ENCODE measurements around the gene PMVK. TPM values are rescaled to one million over a fixed set of nuclear protein-coding genes. Genes with fewer than 3 reads are reported as not detected.
"Not testable (repeated sequence)": the region's sequence is repeated elsewhere in the genome, so short reads cannot be mapped to it uniquely, and the experiment has no call there.

PMVK gene
- total RNA-seq, 1 donor from 2014 or later = 26.7 TPM

DNA sequence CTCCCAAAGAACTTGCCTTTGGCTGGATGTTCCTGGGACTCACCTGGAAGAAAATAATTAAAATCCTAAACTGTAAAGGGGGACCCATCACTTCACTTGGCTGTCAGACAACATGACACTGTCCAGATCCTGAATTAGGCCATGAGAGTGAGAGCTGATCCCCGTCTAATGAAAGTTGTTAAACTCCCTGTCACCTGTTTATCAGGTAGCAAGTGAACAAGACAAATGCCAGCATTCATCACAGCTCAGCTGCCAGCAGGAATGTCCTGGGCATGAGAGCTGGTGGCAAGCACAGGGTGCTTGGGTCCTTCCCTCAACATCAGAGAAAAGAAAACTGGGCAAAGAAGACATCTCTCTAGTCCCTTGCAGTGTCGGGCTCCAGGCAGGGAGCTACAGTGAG lies 23.8 kb downstream of the PMVK start:
- TF ChIP-seq, protein P1, sequence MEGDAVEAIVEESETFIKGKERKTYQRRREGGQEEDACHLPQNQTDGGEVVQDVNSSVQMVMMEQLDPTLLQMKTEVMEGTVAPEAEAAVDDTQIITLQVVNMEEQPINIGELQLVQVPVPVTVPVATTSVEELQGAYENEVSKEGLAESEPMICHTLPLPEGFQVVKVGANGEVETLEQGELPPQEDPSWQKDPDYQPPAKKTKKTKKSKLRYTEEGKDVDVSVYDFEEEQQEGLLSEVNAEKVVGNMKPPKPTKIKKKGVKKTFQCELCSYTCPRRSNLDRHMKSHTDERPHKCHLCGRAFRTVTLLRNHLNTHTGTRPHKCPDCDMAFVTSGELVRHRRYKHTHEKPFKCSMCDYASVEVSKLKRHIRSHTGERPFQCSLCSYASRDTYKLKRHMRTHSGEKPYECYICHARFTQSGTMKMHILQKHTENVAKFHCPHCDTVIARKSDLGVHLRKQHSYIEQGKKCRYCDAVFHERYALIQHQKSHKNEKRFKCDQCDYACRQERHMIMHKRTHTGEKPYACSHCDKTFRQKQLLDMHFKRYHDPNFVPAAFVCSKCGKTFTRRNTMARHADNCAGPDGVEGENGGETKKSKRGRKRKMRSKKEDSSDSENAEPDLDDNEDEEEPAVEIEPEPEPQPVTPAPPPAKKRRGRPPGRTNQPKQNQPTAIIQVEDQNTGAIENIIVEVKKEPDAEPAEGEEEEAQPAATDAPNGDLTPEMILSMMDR (IDR thresholded peaks at IDR 0.05; ENCODE audit: unreplicated experiment) = no peak
- H3K4me3 Mint-ChIP-seq (ENCODE audit: unreplicated experiment) = no peak overlapping the region

DNA sequence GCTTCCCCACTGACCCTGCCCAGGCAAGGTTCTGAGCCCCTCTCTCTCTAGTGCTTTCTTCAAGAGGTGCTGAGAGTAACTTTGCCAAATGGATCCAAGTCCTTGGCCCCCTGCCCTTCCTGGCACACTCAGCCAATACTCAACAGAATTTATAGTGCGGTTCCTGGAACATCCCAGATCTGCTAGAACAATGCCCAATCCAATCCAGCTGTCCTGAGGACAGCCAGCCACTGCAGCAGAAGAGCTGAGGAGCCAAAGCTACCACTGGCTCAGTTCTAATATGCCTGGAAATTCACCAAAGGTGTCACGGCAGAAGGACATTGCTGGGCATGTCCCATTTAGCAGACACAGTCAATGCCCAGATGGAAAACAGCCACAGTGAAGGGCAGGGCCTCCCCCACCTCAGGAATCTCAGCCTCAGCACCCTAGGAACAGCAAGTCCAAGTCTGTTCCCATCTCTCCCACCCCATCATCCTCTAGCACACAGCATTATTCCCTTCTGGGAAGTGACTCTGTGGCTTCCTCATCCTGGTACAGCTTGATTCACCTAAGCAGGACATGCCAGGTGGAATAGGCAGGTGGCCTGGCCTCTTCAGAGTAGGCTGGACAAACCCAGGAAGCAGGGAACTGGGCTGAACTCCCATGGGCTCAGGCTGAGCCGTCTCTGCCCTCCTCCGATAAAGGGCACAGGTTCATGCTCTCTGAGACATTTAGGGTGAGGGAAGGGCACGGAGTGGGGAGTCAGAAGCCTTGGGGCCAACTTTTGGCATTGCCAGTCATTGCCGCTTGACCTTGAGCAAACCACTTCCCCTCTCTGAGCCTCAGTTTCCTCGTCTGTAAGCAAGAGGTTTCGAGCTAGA lies 24.6 kb downstream of the PMVK start:
- peaks cover 18% of the 10 kb centered on the region for H3K36me3 Mint-ChIP-seq (ENCODE audit: low read depth, unreplicated experiment)

More for the DNA sequence above, 23.8 kb downstream of the PMVK start:
- Mint-ChIP-seq H3K9me3 (ENCODE audit: unreplicated experiment) (peaks cover 3% of the 10 kb centered on the region), H3K27me3 (ENCODE audit: unreplicated experiment) (peaks cover 5% of the 10 kb centered on the region), H3K36me3 (ENCODE audit: low read depth, unreplicated experiment) (peaks cover 17% of the 10 kb centered on the region), H3K4me1 (ENCODE audit: unreplicated experiment) (no peaks in the 10 kb centered on the region), H3K27ac (ENCODE audit: unreplicated experiment) (no peak overlapping the region)
- no peak for DNase-seq (ENCODE audit: low spot score)

DNA sequence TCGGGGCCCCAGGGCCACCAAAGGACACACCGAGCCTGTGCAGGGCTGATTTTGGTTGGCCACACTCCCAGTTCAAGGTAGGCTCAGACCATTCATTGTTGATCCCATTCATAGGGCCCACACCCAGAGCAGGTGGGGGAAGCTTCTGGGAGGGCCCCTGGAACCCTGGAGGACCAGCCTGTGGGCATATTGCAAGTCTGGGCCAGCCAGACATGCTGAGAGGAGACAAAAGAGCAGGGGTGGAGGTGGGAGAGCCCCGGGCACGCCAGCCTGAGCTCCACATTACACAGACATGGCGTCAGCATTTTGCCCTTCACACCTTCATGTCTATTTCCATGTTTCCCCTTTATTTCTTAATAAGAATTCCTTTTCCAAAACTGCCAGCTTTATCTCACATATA lies 25.7 kb downstream of the PMVK start:
- no peaks in the 10 kb centered on the region for H3K4me1 Mint-ChIP-seq (ENCODE audit: unreplicated experiment)
- no peak overlapping the region for H3K4me3 Mint-ChIP-seq (ENCODE audit: unreplicated experiment)
- no peak for DNase-seq (ENCODE audit: low spot score)
- H3K27ac Mint-ChIP-seq (ENCODE audit: unreplicated experiment) = no peak overlapping the region
- peaks cover 11% of the 10 kb centered on the region for H3K36me3 Mint-ChIP-seq (ENCODE audit: low read depth, unreplicated experiment)
- TF ChIP-seq, protein P1 (IDR thresholded peaks at IDR 0.05; ENCODE audit: unreplicated experiment) = no peak
- H3K9me3 Mint-ChIP-seq (ENCODE audit: unreplicated experiment) = peaks cover 5% of the 10 kb centered on the region
- H3K27me3 Mint-ChIP-seq (ENCODE audit: unreplicated experiment) = peaks cover 10% of the 10 kb centered on the region

More for the DNA sequence above, 24.6 kb downstream of the PMVK start:
- TF ChIP-seq, protein P1 (IDR thresholded peaks at IDR 0.05; ENCODE audit: unreplicated experiment) = no peak
- DNase-seq (ENCODE audit: low spot score) = no peak
- Mint-ChIP-seq H3K27me3 (ENCODE audit: unreplicated experiment) (peaks cover 9% of the 10 kb centered on the region), H3K9me3 (ENCODE audit: unreplicated experiment) (peaks cover 5% of the 10 kb centered on the region), H3K27ac (ENCODE audit: unreplicated experiment) (no peak overlapping the region), H3K4me1 (ENCODE audit: unreplicated experiment) (no peaks in the 10 kb centered on the region), H3K4me3 (ENCODE audit: unreplicated experiment) (no peak overlapping the region)

DNA sequence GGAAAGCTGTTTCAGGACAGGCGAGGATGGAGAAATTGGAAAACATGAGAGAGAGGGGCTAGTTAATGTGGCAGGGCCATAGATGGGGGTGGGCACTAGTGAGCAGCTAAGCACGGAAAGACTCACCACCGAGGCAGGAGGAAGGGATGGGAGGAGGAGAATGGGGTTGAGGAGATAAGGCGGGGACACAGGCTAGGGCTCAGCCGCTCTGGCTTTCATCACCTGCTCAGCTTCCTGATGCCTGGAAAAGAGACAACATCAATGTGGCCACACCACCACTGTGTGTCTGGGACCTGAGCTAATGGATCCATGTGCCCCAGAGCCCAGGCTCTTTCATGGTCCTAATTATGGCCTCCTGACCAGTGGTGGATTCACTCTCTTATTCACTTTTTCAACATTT lies 27.6 kb downstream of the PMVK start:
- TF ChIP-seq, protein P1 (IDR thresholded peaks at IDR 0.05; ENCODE audit: unreplicated experiment) = no peak
- no peak for DNase-seq (ENCODE audit: low spot score)
- Mint-ChIP-seq H3K36me3 (ENCODE audit: low read depth, unreplicated experiment) (peaks cover 11% of the 10 kb centered on the region), H3K27me3 (ENCODE audit: unreplicated experiment) (peaks cover 10% of the 10 kb centered on the region), H3K9me3 (ENCODE audit: unreplicated experiment) (peaks cover 5% of the 10 kb centered on the region), H3K4me3 (ENCODE audit: unreplicated experiment) (peak overlapping the region; percentile 24), H3K4me1 (ENCODE audit: unreplicated experiment) (no peaks in the 10 kb centered on the region), H3K27ac (ENCODE audit: unreplicated experiment) (peak overlapping the region; percentile 27)

DNA sequence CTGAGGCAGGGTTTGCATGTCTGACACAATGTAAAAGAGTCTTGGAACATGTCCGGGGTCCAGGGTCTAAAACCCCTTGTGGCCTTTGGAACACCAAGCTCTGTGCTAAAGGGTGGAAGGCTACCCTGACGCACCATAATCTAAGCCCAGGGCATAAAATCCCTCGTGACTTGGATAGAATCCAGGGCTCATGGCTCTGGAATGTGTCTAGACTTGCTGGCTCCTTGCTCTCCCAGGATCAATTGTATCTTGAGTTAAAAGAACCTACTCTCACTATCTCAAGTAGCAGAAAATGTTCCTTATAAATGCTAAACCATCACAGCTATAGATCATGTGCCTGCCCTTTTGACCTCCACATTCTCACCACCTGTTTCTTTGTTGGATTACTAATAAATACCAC lies 28.4 kb downstream of the PMVK start:
- Mint-ChIP-seq H3K27ac (ENCODE audit: unreplicated experiment) (peak overlapping the region; percentile 27), H3K36me3 (ENCODE audit: low read depth, unreplicated experiment) (peaks cover 11% of the 10 kb centered on the region), H3K27me3 (ENCODE audit: unreplicated experiment) (peaks cover 10% of the 10 kb centered on the region)
- not testable (repeated sequence) for H3K4me1 Mint-ChIP-seq (ENCODE audit: unreplicated experiment); H3K9me3 Mint-ChIP-seq (ENCODE audit: unreplicated experiment); DNase-seq (ENCODE audit: low spot score); H3K4me3 Mint-ChIP-seq (ENCODE audit: unreplicated experiment)

Measured in endothelial cell (in vitro differentiated cells).